GM21528 (cell line): ENCODE measurements around the gene GEMIN2.
"Not testable (repeated sequence)": the region's sequence is repeated elsewhere in the genome, so short reads cannot be mapped to it uniquely, and the experiment has no call there.

Experiments used
- ATAC-seq: cut with Tn5 transposase; IDR thresholded peaks from one replicate; pipeline ENCODE4 v1.9.1; 2021; ENCODE audit warnings: mild to moderate bottlenecking, moderate library complexity; ENCODE audit not compliant: unreplicated experiment, low FRiP score

GEMIN2 gene

DNA sequence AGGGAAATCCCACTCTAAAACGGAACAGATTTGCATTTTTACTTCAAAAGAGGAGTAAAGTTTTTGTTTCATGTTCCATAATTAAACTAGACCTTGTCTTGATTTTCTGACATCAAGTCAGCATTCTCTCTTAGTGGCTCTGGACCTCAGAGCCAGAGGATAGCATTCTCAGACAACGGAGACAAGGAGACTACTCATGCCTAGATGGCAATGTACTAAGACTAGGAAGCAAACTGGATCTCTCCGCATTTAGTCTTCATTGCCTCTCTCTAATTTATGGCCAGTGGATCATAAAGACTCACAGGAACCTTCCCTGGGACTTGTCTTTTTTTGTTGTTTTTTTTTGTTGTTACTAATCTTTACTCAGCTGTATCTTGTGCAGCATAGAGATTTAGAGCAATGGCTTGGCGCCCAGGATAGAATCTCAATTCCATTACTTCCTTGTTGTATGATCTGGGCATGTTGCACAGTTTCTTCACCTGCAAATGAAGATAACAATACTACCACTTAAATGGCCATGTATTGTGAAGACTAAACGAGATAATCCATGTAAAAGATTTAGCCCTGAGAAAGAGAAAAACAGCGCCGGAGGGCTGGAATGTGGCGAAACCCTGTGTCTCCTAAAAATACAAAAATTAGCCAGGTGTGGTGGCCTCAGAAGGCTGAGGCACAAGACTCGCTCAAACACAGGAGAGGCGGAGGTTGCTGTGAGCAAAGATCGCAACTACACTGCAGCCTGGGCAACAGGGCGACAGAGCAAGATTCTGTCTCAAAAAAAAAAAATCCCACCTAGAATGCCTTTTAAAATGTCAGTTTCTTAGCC, 4.0 kb upstream of the GEMIN2 start:
- no peak for ATAC-seq

DNA sequence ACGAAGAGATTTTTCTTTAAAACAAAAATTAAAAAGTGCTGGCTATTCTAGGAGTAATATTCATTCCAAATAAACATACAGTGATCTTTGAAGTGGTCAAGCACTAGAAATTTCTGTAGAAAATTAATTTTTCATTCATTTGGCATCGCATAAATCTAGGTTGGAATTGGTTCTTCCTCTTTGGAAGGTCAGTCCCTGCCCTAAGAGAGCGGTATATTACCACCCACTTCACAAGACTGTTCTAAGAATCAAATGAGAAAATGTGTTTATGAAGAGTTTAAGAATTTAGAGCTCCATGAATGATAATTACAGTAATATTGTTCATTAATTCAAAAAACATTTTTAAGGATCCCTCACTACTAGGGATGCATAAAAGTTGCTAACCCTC, 444 bp upstream of the GEMIN2 start:
- no peak for ATAC-seq

DNA sequence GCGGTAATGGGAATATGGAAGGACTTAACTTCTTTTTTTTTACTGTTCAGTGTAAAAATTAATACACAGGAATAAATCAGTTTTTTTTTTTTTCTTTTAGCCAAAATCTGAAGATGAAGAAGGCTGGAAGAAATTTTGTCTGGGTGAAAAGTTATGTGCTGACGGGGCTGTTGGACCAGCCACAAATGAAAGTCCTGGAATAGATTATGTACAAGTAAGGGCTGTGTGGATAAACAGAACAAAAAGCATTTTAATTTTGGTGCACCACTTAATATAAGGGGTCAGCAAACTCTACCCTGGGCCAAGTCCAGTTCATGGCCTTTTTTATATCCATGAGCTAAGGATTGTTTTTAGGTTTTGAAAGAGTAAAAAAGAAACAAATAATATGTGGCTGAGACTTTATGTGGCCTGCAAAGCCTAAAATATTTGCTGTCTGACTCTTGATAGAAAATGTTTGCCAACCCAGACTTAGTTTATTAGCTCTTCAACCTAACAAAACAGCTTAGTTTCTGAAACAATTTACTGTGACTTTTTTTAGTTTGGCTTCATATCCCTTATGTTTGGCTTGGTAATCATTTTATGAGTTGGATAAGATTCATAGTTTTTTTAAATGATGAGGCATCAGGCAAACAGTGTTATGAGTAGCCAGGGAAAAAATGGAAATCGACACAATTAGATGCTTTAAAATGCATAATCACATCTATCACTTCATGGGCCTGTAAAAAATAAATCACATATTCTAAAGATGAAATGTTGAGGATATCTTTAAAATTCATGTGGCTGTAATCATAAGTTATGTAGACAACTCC, 8.4 kb downstream of the GEMIN2 start:
- no peak for ATAC-seq

DNA sequence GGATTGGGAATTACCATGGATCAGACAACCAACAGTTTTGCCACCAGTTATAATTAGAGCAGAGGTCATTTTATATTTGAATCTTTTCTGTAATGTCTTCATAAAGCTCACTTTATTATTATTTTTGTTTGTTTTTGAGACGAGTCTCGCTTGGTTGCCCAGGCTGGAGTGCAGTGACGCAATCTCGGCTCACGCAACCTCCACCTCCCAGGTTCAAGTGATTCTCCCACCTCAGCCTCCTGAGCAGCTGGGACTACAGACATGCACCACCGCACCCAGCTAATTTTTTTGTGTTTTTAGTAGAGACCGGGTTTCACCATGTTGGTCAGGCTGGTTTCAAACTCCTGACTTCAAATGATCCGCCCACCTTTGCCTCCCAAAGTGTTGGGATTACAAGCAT, 23.7 kb downstream of the GEMIN2 start:
- ATAC-seq, result not testable (repeated sequence)

DNA sequence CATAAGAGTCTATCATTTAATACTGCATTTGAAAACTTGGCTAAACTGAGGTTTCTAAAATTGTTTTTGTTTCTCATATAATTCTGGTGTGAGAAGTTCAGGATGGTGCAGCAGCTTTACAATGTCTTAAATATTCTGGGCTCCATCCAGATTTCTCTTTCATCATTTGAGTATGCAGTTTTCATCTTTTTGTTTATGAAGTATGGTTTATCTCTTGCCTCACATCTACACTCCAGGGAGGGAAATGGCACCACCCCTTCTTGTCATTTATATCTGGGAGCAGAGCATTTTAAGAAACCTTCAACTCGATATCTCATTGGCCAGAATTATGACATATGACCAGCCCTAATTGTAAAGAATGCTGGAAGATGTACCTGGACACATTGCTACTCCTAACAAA, 24.3 kb downstream of the GEMIN2 start:
- no peak for ATAC-seq

DNA sequence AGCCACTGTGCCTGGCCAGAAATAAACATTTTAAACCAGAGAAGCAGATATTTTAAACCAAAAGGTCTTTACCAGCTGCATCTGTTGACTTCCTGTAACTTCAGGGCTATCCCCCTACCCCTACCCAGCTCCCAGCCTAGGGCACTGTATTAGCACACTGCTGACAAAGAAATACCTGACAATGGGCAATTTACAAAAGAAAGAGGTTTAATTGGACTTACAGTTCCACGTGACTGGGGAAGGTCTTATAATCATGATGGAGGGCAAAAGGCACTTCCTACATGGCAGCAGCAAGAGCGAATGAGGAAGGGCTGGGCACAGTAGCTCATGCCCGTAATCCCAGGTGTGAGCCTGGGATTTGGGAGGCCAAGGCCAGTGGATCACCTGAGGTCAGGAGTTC, 26.0 kb downstream of the GEMIN2 start:
- no peak for ATAC-seq

DNA sequence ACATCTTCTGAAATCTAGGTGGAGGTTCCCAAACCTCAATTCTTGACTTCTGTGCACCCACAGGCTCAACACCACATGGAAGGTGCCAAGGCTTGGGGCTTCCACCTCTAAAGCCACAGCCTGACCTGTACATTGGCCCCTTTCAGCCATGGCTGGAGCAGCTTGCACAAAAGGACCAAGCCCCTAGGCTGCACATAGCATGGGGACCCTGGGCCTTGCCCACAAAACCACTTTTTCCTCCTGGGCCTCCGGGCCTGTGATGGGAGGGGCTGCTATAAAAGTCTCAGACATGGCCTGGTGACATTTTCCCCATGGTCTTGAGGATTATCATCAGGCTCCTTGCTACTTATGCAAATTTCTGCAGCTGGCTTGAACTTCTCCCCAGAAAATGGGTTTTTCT, 27.5 kb downstream of the GEMIN2 start:
- ATAC-seq, result not testable (repeated sequence)

DNA sequence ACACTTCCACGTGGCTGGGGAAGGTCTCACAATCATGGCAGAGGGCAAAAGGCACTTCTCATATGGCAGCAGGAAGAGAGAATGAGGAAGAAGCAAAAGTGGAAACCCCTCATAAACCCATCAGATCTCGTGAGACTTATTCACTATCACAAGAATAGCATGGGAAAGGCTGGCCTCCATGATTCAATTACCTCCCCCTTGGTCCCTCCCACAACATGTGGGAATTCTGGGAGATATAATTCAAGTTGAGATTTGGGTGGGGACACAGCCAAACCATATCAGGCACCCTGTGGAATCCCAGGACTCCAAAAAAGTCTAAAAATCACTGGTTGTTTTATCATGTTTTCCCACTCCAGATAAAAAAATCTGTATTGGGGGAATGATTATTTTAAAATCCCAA, 29.1 kb downstream of the GEMIN2 start:
- not testable (repeated sequence) for ATAC-seq

DNA sequence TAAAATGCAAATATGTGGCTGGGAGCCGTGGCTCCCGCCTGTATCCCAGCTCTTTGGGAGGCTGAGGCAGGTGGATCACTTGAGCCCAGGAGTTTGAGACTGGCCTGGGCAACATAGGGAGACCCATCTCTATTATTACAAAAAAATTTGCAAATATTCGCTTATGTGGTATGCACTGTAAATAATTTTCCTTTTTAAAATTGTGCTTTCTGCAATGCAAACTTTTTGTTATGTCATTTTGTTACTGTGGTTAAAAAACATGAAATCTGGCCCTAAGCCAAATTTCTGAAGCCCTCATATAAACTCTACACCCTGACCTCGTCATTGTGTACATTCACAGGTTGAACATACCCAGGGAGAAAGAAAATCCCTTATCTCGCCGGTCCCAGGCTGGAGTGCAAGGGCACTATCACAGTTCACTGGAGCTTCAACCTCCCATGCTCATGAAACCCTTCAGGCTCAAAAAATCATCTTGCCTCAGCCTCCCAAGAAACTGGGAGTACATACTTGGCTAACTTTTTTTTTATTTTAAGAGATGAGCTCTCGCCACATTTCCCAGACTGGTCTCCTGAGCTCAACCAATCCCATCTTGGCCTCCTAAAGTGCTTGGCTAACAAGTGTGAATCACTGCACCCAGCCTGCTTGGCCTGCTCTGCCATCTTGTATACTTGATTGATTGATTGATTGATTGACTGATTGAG, 31.3 kb downstream of the GEMIN2 start:
- no peak for ATAC-seq

DNA sequence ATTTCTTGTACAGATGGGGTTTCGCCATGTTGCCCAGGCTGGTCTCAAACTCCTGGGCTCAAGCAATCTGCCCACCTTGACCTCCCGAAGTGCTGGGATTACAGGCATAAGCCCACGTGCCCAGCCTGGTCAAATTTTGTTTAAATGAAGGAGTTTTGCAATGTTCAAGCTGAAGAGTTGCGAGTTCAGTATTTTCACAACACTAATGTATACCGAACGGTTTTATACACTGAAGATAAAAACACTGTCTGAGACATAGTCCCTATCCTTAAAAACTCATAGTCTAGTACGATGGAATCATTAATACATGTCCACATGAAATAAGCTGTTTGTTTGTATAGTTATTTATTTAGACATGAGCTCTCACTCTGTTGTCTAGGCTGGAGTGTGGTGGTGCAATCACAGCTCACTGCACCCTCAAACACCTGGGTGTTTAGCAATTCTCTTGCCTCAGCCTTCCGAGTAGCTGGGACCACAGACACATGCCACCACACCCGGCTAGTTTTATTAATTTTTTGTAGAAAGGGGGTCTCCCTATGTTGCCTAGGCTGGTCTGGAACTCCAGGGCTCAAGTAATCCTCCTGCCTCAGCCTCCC, 40.6 kb downstream of the GEMIN2 start:
- no peak for ATAC-seq

DNA sequence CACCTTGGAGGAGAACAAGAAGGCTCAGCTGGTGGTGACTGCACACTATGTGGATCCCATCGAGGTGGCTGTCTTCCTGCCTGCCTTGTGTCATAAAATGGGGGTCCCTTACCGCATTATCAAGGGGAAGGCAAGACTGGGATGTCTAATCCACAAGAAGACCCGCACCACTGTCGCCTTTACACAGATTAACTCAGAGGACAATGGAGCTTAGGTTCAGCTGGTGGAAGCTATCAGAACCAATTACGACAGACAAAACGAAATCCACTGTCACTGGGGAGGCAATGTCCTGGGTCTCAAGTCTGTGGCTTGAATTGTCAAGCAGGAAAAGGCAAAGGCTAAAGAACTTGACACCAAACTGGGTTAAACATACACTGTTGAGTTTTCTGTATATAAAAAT, 43.4 kb downstream of the GEMIN2 start:
- ATAC-seq, result no peak

DNA sequence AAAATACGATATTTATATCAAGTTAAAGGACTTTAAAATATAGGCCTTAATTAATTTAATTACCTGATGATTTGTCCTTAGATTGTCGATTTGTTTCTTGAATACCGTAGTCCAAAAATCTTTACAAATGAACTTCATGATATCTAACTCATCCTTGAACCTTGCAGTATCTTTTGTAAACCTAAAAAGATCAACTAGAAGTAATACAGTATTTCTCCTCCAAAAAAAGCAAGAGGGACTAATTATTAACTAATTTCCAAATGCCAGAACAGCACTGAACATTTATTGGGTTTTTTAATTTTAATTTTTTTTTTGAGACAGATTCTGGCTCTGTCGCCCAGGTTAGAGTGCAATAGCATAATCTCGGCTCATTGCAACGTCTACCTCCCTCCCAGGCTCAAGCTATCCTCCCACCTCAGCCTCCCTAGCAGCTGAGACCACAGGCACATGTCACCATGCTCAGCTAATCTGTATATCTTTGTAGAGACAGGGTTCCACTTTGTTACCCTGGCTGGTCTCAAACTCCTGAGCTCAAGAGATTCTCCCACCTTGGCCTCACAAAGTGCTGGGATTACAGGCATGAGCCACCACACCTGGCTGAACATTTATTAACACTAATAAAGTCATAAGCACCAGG, 44.2 kb downstream of the GEMIN2 start:
- no peak for ATAC-seq

DNA sequence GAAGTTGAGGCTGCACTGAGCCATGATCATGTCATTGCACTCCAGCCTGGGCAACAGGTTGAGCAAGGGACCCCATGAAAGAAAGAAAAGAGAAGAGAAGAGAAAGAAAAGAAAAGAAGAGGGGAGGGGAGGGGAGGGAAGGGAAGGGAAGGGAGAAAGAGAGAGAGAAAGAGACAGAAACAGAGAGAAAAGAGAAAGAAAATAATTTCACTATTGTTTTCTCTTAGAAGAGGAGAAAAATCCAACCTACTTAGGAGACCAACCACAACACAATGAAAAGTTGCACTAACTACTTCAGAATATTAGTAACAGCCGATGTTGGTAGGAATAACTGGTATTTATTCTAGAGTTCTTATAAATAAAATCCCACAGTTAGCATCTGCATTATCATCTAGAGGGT, 46.4 kb downstream of the GEMIN2 start:
- no peak for ATAC-seq

DNA sequence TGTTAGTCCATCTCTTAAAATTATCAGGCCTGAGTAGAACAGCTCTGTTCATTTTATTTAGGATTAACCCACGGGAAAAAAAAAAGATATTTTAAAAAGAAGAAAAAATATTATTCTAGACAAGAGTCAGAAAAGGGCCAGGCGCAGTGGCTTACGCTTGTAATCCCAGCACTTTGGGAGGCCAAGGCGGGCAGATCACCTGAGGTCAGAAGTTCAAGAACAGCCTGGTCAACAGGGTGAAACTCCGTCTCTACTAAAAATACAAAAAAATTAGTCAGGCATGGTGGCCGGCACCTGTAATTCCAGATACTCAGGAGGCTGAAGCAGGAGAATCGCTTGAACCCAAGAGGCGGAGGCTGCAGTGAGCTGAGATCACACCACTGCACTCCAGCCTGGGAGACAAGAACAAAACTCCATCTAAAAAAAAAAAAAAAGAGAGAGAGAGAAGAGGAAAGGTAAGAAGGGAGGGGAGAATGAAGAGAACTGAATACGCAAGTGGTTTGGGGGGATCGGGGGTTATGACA, 53.7 kb downstream of the GEMIN2 start:
- not testable (repeated sequence) for ATAC-seq

DNA sequence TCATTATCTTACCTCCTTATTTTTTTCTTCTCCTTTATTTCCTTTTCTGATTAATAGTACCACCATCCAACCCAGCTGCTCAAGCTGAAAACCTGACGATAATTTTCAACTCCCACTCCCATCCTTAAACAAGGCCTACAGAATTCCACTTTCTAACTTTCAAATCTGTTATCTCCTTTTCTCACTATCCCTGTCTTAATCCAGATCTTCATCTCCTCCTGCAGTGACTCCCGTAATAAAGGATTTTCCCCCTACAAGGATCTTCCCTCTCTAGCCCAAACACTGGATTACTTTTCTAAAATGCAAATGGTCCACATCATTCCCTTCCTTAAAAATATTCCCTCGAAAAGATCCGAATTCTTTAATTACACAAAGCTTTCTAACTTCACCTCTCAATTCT, 54.5 kb downstream of the GEMIN2 start:
- ATAC-seq, result no peak

DNA sequence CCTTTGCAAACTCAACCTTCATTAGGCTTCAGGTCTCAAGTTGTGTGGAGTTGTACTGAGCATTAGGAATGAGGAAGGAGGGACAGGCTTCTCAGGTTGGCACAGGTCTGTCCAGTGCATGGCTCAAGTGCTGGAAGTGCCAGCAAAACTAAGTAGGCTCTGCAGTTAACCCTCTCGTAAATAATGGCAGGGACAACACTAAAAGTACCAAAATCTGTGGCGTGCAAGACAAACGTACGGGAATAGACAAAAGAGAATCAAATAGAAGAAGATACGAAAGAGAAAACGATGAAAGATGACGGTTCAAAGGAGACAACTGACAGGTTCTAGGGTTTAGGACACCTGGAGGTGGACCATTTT, 55.4 kb downstream of the GEMIN2 start:
- peak; percentile 5 for ATAC-seq

DNA sequence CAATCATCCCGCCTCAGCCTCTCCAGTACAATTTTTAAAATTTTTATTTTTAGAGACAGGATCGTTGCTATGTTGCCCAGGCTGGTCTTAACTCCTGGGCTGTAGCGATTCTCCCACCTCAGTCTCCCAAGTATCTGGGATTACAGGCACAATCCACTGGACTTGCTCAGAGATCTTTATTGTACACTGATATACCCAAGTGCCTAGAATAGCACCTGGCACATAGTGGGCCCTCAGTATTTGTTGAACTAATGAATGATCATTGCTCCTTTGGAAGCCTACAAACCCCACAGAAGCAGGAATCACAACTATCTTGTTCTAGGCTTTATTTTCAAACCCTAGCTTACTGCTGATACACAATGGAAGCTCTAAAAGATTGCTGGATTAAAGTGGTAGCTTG, 59.1 kb downstream of the GEMIN2 start:
- ATAC-seq, result no peak

DNA sequence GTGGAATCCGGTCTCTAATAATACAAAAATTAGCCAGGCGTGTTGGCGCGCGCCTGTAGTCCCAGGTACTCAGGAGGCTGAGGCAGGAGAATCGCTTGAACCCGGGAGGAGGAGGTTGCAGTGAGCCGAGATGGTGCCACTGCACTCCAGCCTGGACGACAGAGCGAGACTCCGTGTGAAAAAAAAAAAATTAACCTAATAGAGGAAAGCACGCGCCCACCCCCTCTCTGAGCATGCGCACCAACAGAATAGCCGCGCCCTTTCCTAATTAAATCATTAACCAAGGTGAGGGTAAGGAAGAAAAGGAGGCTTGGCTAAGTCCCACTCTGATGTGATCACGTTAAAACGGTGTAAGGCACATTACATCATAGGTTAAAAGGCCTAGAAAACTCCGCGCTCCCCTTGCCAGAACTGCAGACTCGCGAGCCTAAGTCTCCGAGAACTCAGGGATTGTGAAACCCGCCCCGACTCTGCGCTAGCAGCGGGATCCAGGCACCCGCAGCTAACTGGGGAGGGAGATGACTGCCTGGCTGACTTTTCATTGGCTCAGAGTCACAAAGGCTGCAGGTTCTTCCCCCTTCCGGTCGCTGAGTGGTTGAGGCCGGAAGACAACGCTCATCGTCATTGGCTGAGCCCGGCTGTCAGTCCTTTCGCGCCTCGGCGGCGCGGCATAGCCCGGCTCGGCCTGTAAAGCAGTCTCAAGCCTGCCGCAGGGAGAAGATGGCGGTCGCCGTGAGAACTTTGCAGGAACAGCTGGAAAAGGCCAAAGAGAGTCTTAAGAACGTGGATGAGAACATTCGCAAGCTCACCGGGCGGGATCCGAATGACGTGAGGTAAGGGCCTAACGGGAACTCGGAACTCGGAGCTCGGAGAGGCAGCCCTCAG, 60.7 kb downstream of the GEMIN2 start, which contains the start of gene PNN:
PNN (plus strand) TSS at position 695 of the 885 bp plus-strand sequence; CDS start at position 721, 26 bp downstream.
- ATAC-seq, result peak; percentile 94
